ENCODE data around the gene DRD4. TPM values are rescaled to one million over a fixed set of nuclear protein-coding genes. Genes with fewer than 3 reads are reported as not detected.

Gene DRD4
- polyA plus RNA-seq, 2 of the 4 experiments (the other 2 are of a cell fraction): not detected

GRCh38 chr11:590997-591396 lies 46.1 kb upstream of the DRD4 start:
- 78% methylated on average over 11 of the region's 11 CpGs for WGBS (ENCODE audit: missing lambda C conversion rate)
- no peak for FAIRE-seq
- no peak for DNase-seq (ENCODE audit: low read depth in 1 of 2, low spot score in 1 of 2)
- Histone ChIP-seq H3K4me3 (no peak overlapping the region), H3K4me2 (no peak overlapping the region), H3K9me3 (no peaks in the 10 kb centered on the region), H3K27ac (no peak overlapping the region), H3K4me1 (peaks cover 29% of the 10 kb centered on the region)
- TF ChIP-seq KDM5A (IDR thresholded peaks at IDR 0.05) (no peak), CEBPB (IDR thresholded peaks at IDR 0.05) (no peak), HOXA7 (CRISPR knock-in tag; IDR thresholded peaks at IDR 0.05) (no peak), TFCP2L1 (CRISPR knock-in tag; IDR thresholded peaks at IDR 0.05) (no peak), PHF8 (IDR thresholded peaks at IDR 0.05; ENCODE audit: borderline replicate concordance, low read depth) (no peak), POLR2AphosphoS2 (conservative IDR thresholded peaks at IDR 0.05; ENCODE audit: low read length) (no peak), EHF (CRISPR knock-in tag; IDR thresholded peaks at IDR 0.05) (no peak), HES2 (IDR thresholded peaks at IDR 0.05) (no peak), TP53 (CRISPR knock-in tag; IDR thresholded peaks at IDR 0.05) (no peak), NR3C1 (IDR thresholded peaks at IDR 0.05) (no peak), HOXB13 (CRISPR knock-in tag; IDR thresholded peaks at IDR 0.05; ENCODE audit: low read depth) (no peak), RFX5 (IDR thresholded peaks at IDR 0.05) (no peak), HMGXB4 (CRISPR knock-in tag; IDR thresholded peaks at IDR 0.05; ENCODE audit: borderline replicate concordance) (no peak), RCOR1 (IDR thresholded peaks at IDR 0.05; ENCODE audit: low read depth, low read length) (no peak), FOSL2 (IDR thresholded peaks at IDR 0.05) (no peak), FOSL2 (CRISPR knock-in tag; IDR thresholded peaks at IDR 0.05) (no peak), EHMT2 (IDR thresholded peaks at IDR 0.05; ENCODE audit: low read depth) (no peak)
- ATAC-seq: no peak
- ChIA-PET POLR2A (no interaction called here), CTCF (interaction anchor here (1.2 to 1.3 kb wide), 2 partner anchors 14 to 36 kb away, joined by 3 to 5 read pairs; no protein-coding TSS in a partner anchor)

- ChIA-PET POLR2A (no interaction called here), CTCF (interaction anchor here (0.9 kb wide), 1 partner anchor 9 kb away, joined by 3 read pairs; no protein-coding TSS in a partner anchor)
- FAIRE-seq (no peak), DNase-seq (ENCODE audit: low read depth in 1 of 2, low spot score in 1 of 2) (no peak), ATAC-seq (no peak)
- 96% methylated on average over 22 of the region's 22 CpGs for WGBS (ENCODE audit: missing lambda C conversion rate)
- no peak overlapping the region for H3K4me3 ChIP-seq
- TF ChIP-seq KDM5A (IDR thresholded peaks at IDR 0.05): no peak
- TF ChIP-seq CBX2 (IDR thresholded peaks at IDR 0.05; ENCODE audit: borderline replicate concordance, low read depth): no peak
- TF ChIP-seq ESRRA (IDR thresholded peaks at IDR 0.05; ENCODE audit: borderline replicate concordance, low read length): no peak
- no peak for TF ChIP-seq NPAS2 (CRISPR knock-in tag; IDR thresholded peaks at IDR 0.05; ENCODE audit: borderline replicate concordance)
- no peak for TF ChIP-seq REST (IDR thresholded peaks at IDR 0.05)
- no peak for TF ChIP-seq HDAC2 (IDR thresholded peaks at IDR 0.05)
- no peak for TF ChIP-seq MAZ (IDR thresholded peaks at IDR 0.05; ENCODE audit: borderline replicate concordance, low read depth, low read length)
- no peak for TF ChIP-seq ZC3H11A (IDR thresholded peaks at IDR 0.05)
- no peak for TF ChIP-seq ZSCAN20 (CRISPR knock-in tag; IDR thresholded peaks at IDR 0.05)
- no peak for TF ChIP-seq CTCF (IDR thresholded peaks at IDR 0.05)
- TF ChIP-seq JUNB (IDR thresholded peaks at IDR 0.05): no peak
- no peak for TF ChIP-seq HES2 (IDR thresholded peaks at IDR 0.05)
- no peak for TF ChIP-seq ZNF302 (CRISPR knock-in tag; IDR thresholded peaks at IDR 0.05)
- TF ChIP-seq ELK1 (IDR thresholded peaks at IDR 0.05; ENCODE audit: low read depth, low read length): no peak
- H3K4me2 ChIP-seq: no peak overlapping the region
- no peaks in the 10 kb centered on the region for H3K9me3 ChIP-seq
- H3K27ac ChIP-seq: no peak overlapping the region
- H3K4me1 ChIP-seq: peaks cover 21% of the 10 kb centered on the region
Measured at GRCh38 chr11:592501-592900, 44.6 kb upstream of the DRD4 start.

Data from A549 (cell line).